Activated CD8-positive, alpha-beta T cell treated with anti-CD3 and anti-CD28 coated beads, Interleukin-2, amount 10 ng/mL, durations not matched to agents 7 days and 5 days (primary cell): ENCODE measurements around the gene ACIN1. TPM values are rescaled to one million over a fixed set of nuclear protein-coding genes. Genes with fewer than 3 reads are reported as not detected.

Experiments
- ATAC-seq: fragments of 150-1000 bp; cut with Tn5 transposase; one replicate; pipeline ENCODE4 v1.10.0; 2021; ENCODE audit warnings: moderate library complexity
- CTCF ChIA-PET: fragments of 350-600 bp; sonication (Branson Sonifier 250); formaldehyde crosslinking; loops from one replicate; lab custom pipeline; 2021; ENCODE audit warnings: antibody characterized with exemption; lab: Charles Lee
- POLR2A ChIA-PET: fragments of 350-600 bp; sonication (Branson Sonifier 250); formaldehyde crosslinking; loops from one replicate; lab custom pipeline; 2021; ENCODE audit warnings: antibody characterized with exemption; lab: Charles Lee
- DNase-seq: peaks from one replicate; pipeline ENCODE4 v3.0.0-alpha.2; 2020
- H3K27ac Mint-ChIP-seq: one replicate; pipeline ENCODE4 v1.8.0; 2021; ENCODE audit warnings: mild to moderate bottlenecking, mixed read lengths
- H3K27me3 Mint-ChIP-seq: one replicate; pipeline ENCODE4 v1.8.0; 2021; ENCODE audit warnings: low read depth, mixed read lengths
- H3K36me3 Mint-ChIP-seq: one replicate; pipeline ENCODE4 v1.8.0; 2021; ENCODE audit warnings: low read depth, mixed read lengths
- H3K4me1 Mint-ChIP-seq: one replicate; pipeline ENCODE4 v1.8.0; 2021; ENCODE audit warnings: low read depth, mixed read lengths
- H3K4me3 Mint-ChIP-seq: one replicate; pipeline ENCODE4 v1.8.0; 2021; ENCODE audit warnings: mild to moderate bottlenecking, mixed read lengths
- H3K9me3 Mint-ChIP-seq: one replicate; pipeline ENCODE4 v1.8.0; 2022; ENCODE audit warnings: mixed read lengths; ENCODE audit not compliant: insufficient read depth
- total RNA-seq, 2 experiments: library from RNA; stranded (reverse); gene quantifications; one replicate each; pipeline ENCODE4 v1.2.3, GENCODE V29; 2021

ACIN1 gene
- total RNA-seq, 2 experiments from 2014 or later, result 161 to 177 TPM

DNA sequence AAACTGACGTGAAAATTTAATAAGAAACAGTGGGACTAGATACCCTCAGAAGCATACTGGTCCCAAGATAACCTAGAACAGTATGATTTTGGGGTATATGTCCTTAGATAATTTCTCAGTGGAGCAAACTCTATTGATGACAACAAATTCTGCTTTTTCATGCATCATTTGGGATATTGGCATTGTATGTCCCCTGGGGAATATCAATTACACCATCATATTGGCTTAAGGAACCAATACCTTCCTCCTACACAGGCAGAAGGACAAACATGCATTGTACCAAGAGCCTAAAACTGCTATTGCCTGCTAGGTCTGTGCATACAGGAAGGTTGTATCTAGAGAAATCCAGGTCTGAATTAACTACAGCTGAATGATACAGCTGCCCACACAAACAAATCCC is 20.0 kb downstream of the ACIN1 start:
- Mint-ChIP-seq H3K27me3 (no peaks in the 10 kb centered on the region), H3K27ac (no peak overlapping the region), H3K9me3 (no peaks in the 10 kb centered on the region), H3K4me1 (peaks cover 18% of the 10 kb centered on the region), H3K4me3 (no peak overlapping the region), H3K36me3 (peaks cover 70% of the 10 kb centered on the region)
- POLR2A ChIA-PET, result no interaction called here
- no peak for DNase-seq
- CTCF ChIA-PET, result interaction anchor here (1.4 to 8.6 kb wide), 5 partner anchors 17 to 112 kb away, joined by 3 to 96 read pairs (median 6); partner anchors contain the start of genes ACIN1, C14orf119 and CDH24
- no peak for ATAC-seq

DNA sequence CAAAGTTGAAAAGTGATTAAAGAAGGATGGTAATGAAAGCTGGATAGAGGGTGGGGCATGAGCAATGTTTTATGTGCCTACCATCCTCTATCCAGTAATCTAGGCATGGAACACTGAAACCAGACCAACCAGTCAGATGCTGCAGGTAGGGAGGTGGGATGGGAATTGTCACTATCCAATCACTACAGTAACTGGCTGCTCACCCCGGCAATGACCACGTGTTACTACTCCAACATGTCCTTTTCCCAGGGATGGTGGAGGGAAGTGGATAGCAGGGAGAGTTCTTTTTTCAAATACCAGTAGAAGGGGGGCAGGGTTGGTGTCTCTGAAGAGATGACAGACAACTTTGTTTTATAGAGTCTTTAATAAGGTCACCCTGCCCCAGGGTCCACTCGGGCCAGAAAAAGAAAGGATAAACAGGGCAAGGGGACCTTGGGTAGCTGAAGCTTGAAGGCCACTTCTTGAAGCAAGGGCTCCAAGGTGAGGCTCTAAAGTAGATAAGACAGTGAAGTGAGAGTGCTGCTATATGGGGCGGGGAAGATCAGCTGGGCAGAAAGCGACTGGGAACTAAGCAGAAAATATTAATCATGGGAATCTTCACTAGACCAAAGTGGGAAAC is 22.9 kb downstream of the ACIN1 start:
- Mint-ChIP-seq H3K27me3 (no peaks in the 10 kb centered on the region), H3K4me3 (peak overlapping the region; percentile 96), H3K9me3 (no peaks in the 10 kb centered on the region), H3K27ac (peak overlapping the region; percentile 92), H3K4me1 (peaks cover 33% of the 10 kb centered on the region), H3K36me3 (peaks cover 58% of the 10 kb centered on the region)
- DNase-seq (no peak), ATAC-seq (peak; percentile 1)
- CTCF ChIA-PET, result interaction anchor here (0.7 to 4.0 kb wide), 16 partner anchors 11 to 250 kb away, joined by 3 to 37 read pairs (median 5); partner anchors contain the start of genes ACIN1, C14orf119 and CDH24
- POLR2A ChIA-PET, result interaction anchor here (0.6 to 3.2 kb wide), 7 partner anchors 11 to 143 kb away, joined by 3 to 28 read pairs (median 4); partner anchors contain the start of genes ACIN1, C14orf119 and PRMT5

DNA sequence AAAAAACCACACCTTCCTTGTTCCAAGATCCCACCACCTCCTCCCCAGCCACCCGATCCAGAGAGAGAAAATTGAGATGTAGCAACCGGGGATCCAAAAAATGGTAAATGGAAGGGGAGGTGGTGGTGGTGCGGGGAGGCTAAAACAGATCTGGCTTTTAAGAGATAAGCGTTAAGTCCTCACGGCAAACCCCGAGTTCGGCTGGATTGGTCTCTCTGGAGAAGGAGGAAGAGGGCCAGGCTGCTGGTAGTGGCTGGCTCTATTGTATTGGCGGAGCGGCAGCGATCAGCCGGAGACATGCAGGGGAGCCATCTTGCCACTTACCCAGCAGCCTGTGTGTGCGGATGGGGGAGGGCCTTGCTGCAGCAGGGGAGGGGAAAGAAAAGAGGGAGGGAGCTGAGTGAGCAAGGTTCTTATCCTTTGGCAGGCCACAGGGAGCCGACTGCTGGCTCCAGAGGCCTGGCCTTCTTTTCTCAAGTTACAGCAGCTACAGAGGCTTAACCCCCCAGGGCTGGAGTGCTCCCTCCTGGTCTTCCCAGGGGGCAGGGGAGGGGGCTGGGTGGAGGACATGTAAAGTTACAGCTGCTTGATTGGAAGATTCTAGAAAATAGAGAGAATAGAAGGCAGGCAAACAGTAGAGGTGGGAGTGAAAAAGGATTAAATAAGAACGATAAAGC is 23.6 kb downstream of the ACIN1 start:
- no peaks in the 10 kb centered on the region for H3K27me3 Mint-ChIP-seq
- peaks cover 58% of the 10 kb centered on the region for H3K36me3 Mint-ChIP-seq
- no peaks in the 10 kb centered on the region for H3K9me3 Mint-ChIP-seq
- ChIA-PET POLR2A (interaction anchor here (0.7 to 3.2 kb wide), 6 partner anchors 10 to 142 kb away, joined by 3 to 28 read pairs (median 4); partner anchors contain the start of genes ACIN1, C14orf119 and PRMT5), CTCF (interaction anchor here (0.7 to 4.0 kb wide), 19 partner anchors 9 to 251 kb away, joined by 3 to 37 read pairs (median 5); partner anchors contain the start of genes ACIN1, AJUBA, C14orf119 and CDH24)
- peak; percentile 98 for ATAC-seq
- H3K4me1 Mint-ChIP-seq, result peaks cover 33% of the 10 kb centered on the region
- peak overlapping the region; percentile 96 for H3K4me3 Mint-ChIP-seq
- peak; percentile 89 for DNase-seq
- H3K27ac Mint-ChIP-seq, result peak overlapping the region; percentile 92

DNA sequence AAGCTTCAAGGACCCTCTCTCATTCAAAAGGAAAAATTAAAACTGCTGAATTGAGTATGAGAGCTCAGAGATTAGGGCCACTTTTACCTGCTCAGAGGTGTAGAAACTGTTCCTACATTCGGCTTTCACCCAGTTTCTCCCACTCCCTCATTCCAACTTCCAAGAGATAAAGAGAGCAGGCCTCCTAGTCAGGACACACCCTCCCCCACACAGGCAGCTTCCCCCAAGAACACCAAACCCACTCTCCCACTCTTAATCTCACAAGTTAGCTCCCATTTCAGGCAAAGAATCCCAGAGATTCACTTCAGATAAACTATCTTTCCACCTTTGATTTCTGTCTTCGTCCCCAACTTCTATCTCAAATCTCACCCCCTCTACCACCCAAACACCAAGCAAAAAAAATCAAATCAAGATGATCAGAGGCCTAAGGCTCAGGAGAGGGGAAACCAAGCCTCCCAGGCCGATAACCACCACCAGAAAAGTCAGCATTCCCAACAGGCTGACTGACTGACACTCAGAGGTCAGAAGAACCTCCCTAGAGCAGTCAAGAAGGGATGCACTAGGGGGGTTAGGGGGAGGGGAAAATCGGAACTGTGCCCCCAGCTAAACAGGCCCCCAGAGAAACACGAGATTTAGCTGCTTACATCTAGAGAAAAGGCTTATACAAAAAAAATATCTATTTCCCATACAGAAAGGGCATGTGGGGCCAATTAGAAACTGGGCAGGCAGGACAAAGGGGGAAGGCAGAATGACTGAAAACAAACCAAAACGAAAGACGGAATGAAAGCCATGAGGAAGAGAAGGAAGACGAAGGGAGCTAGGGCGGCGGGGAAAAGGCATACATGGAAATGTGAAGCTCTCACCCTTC is 24.4 kb downstream of the ACIN1 start:
- peaks cover 33% of the 10 kb centered on the region for H3K4me1 Mint-ChIP-seq
- CTCF ChIA-PET, result interaction anchor here (0.7 to 4.0 kb wide), 14 partner anchors 8 to 88 kb away, joined by 3 to 37 read pairs (median 6); partner anchors contain the start of genes ACIN1, AJUBA, C14orf119 and CDH24
- H3K4me3 Mint-ChIP-seq, result peak overlapping the region; percentile 96
- DNase-seq, result no peak
- peak overlapping the region; percentile 77 for H3K27ac Mint-ChIP-seq
- POLR2A ChIA-PET, result interaction anchor here (1.0 to 3.2 kb wide), 3 partner anchors 24 to 141 kb away, joined by 3 to 28 read pairs (median 4); partner anchors contain the start of genes ACIN1, C14orf119 and PRMT5
- ATAC-seq, result no peak
- H3K36me3 Mint-ChIP-seq, result peaks cover 60% of the 10 kb centered on the region
- H3K9me3 Mint-ChIP-seq, result no peaks in the 10 kb centered on the region
- H3K27me3 Mint-ChIP-seq, result no peaks in the 10 kb centered on the region

DNA sequence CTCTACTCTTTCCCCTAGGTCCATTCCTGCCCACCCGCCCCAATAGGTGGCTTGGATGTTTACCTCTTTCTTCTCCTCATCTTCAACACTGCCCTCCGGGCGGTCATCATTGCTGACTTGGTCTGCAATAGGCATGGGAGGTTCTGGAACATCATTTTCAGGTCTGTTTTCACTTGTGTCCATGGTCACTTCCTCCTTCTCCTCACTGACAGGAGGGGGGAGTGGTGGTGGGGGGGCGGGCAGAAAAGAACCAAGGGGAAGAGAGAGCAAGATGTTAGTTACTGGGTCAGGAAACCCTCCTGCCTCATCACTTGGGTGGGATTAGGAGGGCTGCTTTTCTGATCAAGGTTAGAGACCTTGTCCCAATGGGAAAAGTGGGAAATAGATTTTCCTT is 25.5 kb downstream of the ACIN1 start:
- no peak for DNase-seq
- Mint-ChIP-seq H3K27me3 (no peaks in the 10 kb centered on the region), H3K9me3 (no peaks in the 10 kb centered on the region), H3K4me3 (no peak overlapping the region), H3K27ac (no peak overlapping the region), H3K4me1 (peaks cover 33% of the 10 kb centered on the region), H3K36me3 (peaks cover 57% of the 10 kb centered on the region)
- no peak for ATAC-seq
- ChIA-PET POLR2A (interaction anchor here (1.0 to 1.1 kb wide), 2 partner anchors 25 to 150 kb away, joined by 4 to 7 read pairs; partner anchors contain the start of genes ACIN1 and RBM23), CTCF (interaction anchor here (0.7 to 4.0 kb wide), 74 partner anchors 8 to 1144 kb away, joined by 3 to 91 read pairs (median 7); partner anchors contain the start of genes ACIN1, AJUBA, C14orf119 and CDH24)

DNA sequence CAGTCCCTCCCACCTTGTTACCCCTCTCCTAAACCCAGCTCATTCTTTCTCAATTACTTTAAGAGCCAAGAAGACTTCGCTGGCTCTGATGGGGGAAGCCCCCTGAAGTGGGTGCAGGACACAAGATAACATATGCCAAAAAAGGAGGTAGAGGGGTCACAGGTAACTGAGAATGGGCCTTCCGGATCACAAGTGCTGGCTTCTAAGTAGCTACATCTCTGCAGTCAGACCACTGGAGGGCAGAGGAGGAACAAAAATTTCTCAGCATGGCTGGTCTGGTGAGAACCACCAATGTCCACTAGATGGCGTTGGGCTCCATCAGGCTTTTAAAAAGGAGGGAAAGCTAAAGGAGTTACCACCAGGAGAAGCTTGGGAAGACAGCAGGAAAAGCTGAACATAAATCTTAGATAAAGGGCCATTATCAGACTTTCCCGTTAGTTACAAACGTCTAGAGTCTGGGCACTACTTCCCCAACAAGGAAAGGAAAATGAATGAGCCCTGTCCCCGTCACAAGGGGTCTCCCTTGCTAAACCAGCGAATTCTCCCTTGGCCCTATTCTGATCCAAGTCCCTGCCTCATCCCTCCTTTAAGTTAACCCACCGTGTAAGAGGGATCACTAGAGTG is 26.0 kb downstream of the ACIN1 start:
- Mint-ChIP-seq H3K4me1 (peaks cover 33% of the 10 kb centered on the region), H3K27me3 (no peaks in the 10 kb centered on the region), H3K4me3 (peak overlapping the region; percentile 9), H3K36me3 (peaks cover 61% of the 10 kb centered on the region), H3K27ac (peak overlapping the region; percentile 10), H3K9me3 (no peaks in the 10 kb centered on the region)
- ChIA-PET CTCF (interaction anchor here (0.6 to 2.4 kb wide), 79 partner anchors 9 to 1143 kb away, joined by 3 to 91 read pairs (median 6); partner anchors contain the start of genes ACIN1, AJUBA, C14orf119 and CDH24), POLR2A (interaction anchor here (0.7 to 1.1 kb wide), 4 partner anchors 11 to 480 kb away, joined by 3 to 7 read pairs (median 4); partner anchors contain the start of genes ACIN1, DAD1 and RBM23)
- DNase-seq (peak; percentile 88), ATAC-seq (peak; percentile 75)

DNA sequence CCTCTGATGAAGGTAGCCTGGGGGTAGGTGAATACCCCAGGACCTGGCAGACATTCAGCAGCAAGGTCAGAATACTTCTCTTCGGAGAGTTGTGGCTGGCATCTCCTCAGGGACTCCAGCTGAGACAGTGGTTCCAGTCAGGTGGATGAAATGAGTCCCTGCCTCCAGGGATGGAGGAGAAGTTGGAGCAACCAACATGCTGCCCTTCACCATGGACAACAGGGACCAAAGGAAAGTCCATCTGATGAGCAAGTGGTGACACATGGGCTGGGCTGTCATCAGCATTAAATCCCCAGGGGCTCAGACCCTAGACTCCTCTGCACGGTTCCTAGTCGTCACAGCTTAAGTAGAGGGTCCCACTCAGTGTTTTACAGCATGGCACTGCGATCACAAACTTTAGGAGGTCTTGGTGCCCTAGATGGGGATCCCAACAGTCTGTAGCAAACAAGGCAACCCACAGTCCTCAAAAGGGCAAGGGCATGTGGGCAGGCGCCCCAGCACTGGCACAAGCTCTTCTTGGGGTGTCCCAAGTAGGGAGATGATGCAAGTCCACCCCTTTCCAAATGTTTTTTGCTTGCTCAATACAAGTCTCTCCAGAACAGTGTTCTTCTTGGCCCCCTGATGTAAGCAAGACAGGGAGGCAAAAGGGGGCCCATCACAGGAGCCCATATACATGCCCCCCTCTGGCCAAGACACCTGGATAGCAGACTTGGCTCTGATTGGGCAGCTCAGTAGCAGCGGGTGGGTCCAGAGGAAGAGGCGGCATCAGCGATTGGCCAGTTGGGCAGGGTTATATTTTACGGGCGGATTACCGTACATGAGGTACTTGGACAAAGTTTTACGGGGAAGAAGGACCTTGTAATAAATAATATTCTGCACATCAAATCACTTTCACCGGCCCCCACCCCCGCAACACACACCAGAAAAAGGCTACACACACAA is 26.8 kb downstream of the ACIN1 start:
- Mint-ChIP-seq H3K27ac (no peak overlapping the region), H3K9me3 (no peaks in the 10 kb centered on the region), H3K4me3 (peak overlapping the region; percentile 8), H3K36me3 (peaks cover 67% of the 10 kb centered on the region), H3K27me3 (no peaks in the 10 kb centered on the region), H3K4me1 (peaks cover 33% of the 10 kb centered on the region)
- ATAC-seq (no peak), DNase-seq (no peak)
- POLR2A ChIA-PET, result interaction anchor here (0.7 to 1.1 kb wide), 4 partner anchors 10 to 479 kb away, joined by 3 to 7 read pairs (median 4); partner anchors contain the start of genes ACIN1, DAD1 and RBM23
- CTCF ChIA-PET, result interaction anchor here (0.6 to 2.4 kb wide), 79 partner anchors 9 to 1142 kb away, joined by 3 to 91 read pairs (median 6); partner anchors contain the start of genes ACIN1, AJUBA, C14orf119 and CDH24

DNA sequence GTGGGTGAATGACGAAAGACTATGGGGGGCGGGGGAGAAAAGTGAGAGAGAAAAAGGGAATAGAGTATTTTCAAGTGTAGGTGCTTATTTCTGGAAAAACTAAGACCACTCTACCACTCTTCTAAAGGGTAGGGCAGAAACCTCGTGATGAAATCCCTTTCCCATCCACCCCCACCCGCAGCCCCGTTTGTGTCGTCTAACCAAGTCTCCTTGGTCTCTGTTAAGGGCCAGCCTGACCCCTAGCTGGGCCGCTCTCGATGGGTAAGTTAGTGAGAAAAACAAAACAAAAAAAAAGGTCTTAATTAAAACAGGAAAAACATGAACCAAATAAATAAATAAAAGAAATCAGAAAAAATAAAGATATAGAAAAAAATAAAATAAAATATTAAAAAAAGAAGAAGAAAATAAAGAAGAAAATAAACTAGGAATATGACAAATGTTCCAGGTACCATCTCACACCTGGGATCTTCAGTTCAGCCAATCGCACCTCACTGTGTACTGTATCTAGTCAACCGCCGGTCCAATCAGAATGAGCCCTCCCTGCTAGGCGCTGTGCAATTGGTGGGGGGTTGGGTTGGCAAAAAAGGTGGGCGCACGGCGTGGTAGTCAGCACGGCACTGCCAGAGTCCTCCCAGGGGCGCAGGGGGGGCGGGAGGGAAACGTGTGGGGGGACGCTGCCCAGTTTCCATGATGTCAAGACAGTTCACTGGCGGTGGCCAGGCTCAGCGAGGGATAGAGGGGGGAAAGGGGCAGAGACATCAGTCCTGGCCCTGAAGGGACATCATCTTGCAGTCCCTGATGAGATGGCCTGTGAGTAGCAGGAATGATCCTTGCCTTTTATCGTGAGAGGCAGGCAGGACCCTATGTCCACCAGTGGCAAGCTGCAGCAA is 27.8 kb downstream of the ACIN1 start:
- DNase-seq, result no peak
- peaks cover 69% of the 10 kb centered on the region for H3K36me3 Mint-ChIP-seq
- ChIA-PET POLR2A (no interaction called here), CTCF (interaction anchor here (1.5 to 2.4 kb wide), 11 partner anchors 9 to 137 kb away, joined by 3 to 91 read pairs (median 39); partner anchors contain the start of genes CDH24 and PRMT5)
- H3K4me3 Mint-ChIP-seq, result no peak overlapping the region
- peaks cover 31% of the 10 kb centered on the region for H3K4me1 Mint-ChIP-seq
- ATAC-seq, result no peak
- H3K27ac Mint-ChIP-seq, result no peak overlapping the region
- H3K27me3 Mint-ChIP-seq, result no peaks in the 10 kb centered on the region
- H3K9me3 Mint-ChIP-seq, result no peaks in the 10 kb centered on the region

DNA sequence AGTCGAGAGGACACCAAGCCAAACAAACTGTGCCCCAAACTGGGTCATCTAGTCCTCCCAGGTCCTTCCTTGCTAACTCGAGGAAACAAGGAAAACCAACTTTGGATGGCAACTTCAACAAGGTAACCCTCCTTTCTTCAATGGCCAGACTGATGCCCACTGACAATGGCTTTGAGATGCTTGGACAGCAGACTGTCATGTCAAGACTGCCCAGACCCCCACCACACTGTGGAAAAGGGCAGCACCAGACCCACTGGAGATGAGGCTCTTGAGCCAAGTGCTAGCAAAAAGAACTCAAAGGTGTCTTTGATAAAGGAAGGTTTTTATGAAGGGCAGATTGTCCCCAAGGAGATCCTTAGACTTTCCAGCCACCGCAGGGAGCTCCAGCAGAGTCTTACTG is 28.6 kb downstream of the ACIN1 start:
- Mint-ChIP-seq H3K4me3 (no peak overlapping the region), H3K27me3 (no peaks in the 10 kb centered on the region), H3K36me3 (peaks cover 64% of the 10 kb centered on the region), H3K4me1 (peaks cover 23% of the 10 kb centered on the region), H3K9me3 (no peaks in the 10 kb centered on the region), H3K27ac (no peak overlapping the region)
- ATAC-seq (no peak), DNase-seq (no peak)
- POLR2A ChIA-PET, result no interaction called here
- CTCF ChIA-PET, result interaction anchor here (1.5 kb wide), 1 partner anchor 25 kb away, joined by 3 read pairs; no protein-coding TSS in a partner anchor
